GM21381 (cell line): Measurements from ENCODE around the gene ANKRD44.
"Not testable (repeated sequence)": the region's sequence is repeated elsewhere in the genome, so short reads cannot be mapped to it uniquely, and the experiment has no call there.

ENCODE experiments used
- ATAC-seq: cut with Tn5 transposase; IDR thresholded peaks from one replicate; pipeline ENCODE4 v1.9.1; 2021; ENCODE audit warnings: mild to moderate bottlenecking, moderate library complexity; ENCODE audit not compliant: unreplicated experiment

ANKRD44 gene

GRCh38 chr2:197085665-197086064 lies 224.9 kb downstream of the ANKRD44 start:
- ATAC-seq = no peak

- no peak for ATAC-seq
Observed at GRCh38 chr2:197081294-197081693, 229.3 kb downstream of the ANKRD44 start.

- no peak for ATAC-seq
Observed at GRCh38 chr2:197080578-197081216, 229.9 kb downstream of the ANKRD44 start.

GRCh38 chr2:197079832-197080555 lies 230.6 kb downstream of the ANKRD44 start:
- no peak for ATAC-seq

GRCh38 chr2:197079414-197079813 lies 231.2 kb downstream of the ANKRD44 start:
- ATAC-seq = no peak

GRCh38 chr2:197078535-197078934 lies 232.0 kb downstream of the ANKRD44 start:
- ATAC-seq = no peak

GRCh38 chr2:197077336-197077735 lies 233.2 kb downstream of the ANKRD44 start:
- ATAC-seq = no peak

- ATAC-seq = no peak
Observed at GRCh38 chr2:197076652-197077051, 233.9 kb downstream of the ANKRD44 start.

- ATAC-seq = no peak
Observed at GRCh38 chr2:197075754-197076337, 234.7 kb downstream of the ANKRD44 start.

GRCh38 chr2:197075281-197075680 lies 235.3 kb downstream of the ANKRD44 start:
- no peak for ATAC-seq

GRCh38 chr2:197073701-197074433 lies 236.7 kb downstream of the ANKRD44 start:
- no peak for ATAC-seq

- ATAC-seq = no peak
Observed at GRCh38 chr2:197073270-197073669, 237.3 kb downstream of the ANKRD44 start.

- ATAC-seq = no peak
Observed at GRCh38 chr2:197072533-197072932, 238.0 kb downstream of the ANKRD44 start.

- ATAC-seq = no peak
Observed at GRCh38 chr2:197071790-197072436, 238.7 kb downstream of the ANKRD44 start.

GRCh38 chr2:197071213-197071612 lies 239.4 kb downstream of the ANKRD44 start:
- no peak for ATAC-seq

GRCh38 chr2:197069958-197070357 lies 240.6 kb downstream of the ANKRD44 start:
- no peak for ATAC-seq

- not testable (repeated sequence) for ATAC-seq
Observed at GRCh38 chr2:197062574-197062973, 248.0 kb downstream of the ANKRD44 start.

- no peak for ATAC-seq
Observed at GRCh38 chr2:197059477-197059876, 251.1 kb downstream of the ANKRD44 start.

- no peak for ATAC-seq
Observed at GRCh38 chr2:197058777-197059300, 251.7 kb downstream of the ANKRD44 start.

- ATAC-seq = no peak
Observed at GRCh38 chr2:197057959-197058358, 252.6 kb downstream of the ANKRD44 start.

- no peak for ATAC-seq
Observed at GRCh38 chr2:197055045-197055444, 255.5 kb downstream of the ANKRD44 start.
